HCEC 1CT (cell line): Measurements from ENCODE around the gene SOS2.
"Not testable (repeated sequence)": the region's sequence is repeated elsewhere in the genome, so short reads cannot be mapped to it uniquely, and the experiment has no call there.

Experiments used
- DNase-seq: peaks from one replicate; pipeline ENCODE4 v3.0.0-alpha.2; 2017

The SOS2 gene

DNA sequence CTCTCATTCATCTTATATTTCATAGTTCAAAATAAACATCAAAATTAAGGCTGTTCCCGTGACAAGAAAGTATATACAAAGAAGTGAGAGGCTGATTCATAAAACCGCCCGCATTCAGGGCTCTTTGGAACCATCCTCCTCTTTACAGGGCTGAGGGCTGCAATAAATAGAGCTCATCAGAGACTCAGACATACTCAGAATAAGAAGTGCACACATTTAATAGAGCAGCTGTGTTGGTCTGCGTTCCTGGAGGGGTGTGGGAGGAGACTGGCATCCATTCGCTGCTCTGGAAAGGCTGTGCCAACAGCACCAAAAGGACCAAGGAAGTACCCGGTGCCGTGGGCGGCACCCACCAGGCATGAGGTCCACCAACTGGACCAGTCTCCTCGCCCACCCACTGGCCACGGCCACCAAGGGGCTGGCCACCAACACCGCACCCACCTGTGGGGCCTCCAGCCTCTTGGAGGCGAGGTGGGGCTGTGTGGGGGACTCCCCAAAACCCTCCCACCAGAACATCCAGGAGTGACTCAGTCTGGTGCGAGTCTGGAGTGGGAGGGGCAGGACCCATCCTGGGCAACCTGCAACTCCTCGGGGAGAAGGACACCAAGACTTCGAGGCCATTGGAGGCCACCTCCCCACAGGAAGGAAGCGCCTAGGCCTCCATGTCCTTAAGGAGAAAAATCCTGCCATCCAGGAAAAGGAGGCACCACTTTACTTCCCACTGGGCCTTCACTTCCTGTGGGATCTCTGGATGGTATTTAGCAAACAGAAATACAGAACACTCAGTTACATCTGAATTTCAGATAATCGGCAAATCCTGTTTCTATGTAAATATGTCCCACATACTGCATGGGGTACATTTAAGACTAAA, 147.7 kb downstream of the SOS2 start:
- no peak for DNase-seq

DNA sequence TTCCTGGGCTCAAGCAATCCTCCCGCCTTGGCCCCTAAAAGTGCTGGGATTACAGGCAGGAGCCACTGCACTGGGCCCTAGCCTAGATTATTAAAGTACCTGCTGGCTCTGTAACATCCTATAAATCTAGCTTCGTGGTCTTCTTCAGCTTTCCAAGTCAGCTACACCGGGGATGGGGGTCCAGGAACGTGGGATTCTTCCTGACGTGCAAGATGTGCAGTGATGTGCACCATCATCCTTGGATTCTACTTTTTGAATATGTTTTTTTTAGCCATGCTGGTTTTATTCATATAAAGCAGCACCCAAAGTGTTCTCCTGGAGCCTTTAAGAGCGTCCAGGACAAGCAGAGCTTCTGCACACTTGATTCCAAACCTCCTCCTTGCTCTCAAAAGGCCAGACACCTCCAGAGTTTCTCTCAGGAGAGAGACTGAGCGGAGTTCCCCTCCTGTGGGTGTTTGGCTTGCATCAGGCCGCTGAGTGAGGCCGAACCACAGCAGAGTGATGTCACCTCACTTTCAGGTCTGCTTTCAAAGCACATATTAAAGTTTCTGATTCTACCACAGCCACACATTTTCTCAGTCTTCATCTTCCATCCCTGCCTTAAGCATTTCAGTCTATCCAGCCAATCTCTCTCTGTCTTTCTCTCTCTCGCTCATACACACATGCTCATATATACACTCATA, 148.5 kb downstream of the SOS2 start:
- DNase-seq: no peak

DNA sequence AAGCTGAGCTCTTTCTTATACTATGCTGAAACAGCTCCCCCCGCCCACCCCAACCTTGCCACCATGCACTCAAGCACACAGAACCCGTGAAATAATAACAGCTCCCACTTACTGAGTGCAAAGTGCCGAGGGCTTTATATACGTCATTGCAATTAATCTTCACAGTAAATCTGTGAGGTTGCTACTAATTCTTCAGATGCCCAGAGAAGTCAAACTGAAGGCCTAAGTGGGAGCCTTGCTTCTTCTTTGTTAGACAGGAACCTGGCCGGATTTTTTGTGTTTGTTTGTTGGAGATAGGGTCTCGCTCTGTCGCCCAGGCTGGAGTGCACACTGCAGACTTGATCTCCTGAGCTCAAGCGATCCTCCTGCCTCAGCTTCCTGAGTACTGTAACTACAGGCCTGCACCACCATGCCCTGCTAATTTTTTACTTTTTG, 149.1 kb downstream of the SOS2 start:
- no peak for DNase-seq

DNA sequence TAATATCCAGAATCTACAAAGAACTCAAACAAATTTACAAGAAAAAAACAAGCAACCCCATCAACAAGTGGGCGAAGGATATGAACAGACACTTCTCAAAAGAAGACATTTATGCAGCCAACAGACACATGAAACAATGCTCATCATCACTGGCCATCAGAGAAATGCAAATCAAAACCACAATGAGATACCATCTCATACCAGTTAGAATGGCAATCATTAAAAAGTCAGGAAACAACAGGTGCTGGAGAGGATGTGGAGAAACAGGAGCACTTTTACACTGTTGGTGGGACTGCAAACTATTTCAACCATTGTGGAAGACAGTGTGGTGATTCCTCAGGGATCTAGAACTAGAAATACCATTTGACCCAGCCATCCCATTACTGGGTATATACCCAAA, 152.3 kb downstream of the SOS2 start:
- DNase-seq: not testable (repeated sequence)

DNA sequence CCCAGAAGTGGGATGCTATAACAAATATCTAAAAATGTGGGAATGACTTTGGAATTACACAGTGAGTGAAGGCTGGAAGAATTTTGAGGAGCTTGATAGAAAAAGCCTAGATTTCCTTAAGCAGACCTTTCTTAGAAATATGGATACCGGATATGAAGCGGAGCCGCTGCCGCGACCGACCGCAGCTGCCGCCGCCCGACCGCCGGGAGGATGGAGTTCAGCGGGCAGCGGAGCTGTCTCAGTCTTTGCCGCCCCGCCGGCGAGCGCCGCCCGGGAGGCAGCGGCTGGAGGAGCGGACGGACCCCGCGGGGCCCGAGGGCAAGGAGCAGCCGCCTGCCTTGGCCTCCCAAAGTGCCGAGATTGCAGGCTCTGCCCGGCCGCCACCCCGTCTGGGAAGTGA, 157.7 kb downstream of the SOS2 start:
- not testable (repeated sequence) for DNase-seq

DNA sequence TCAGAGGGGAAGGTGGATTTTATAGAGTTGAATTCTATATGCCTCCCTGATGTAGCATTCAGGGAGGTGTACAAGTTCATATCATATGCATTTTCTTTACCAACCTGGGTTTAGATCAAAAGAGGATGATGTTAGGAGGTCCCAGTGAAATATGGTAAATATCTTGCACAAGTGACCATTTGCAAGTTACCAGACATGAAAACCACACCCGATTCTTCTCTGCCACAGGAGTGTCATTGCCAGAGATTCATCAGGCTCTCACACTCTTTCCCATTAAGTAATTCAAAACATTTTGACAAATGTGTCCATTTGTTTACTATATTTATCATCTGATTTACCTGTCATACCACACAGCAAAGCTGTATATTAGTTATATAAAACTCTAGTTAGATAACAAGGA, 159.0 kb downstream of the SOS2 start:
- DNase-seq: no peak

DNA sequence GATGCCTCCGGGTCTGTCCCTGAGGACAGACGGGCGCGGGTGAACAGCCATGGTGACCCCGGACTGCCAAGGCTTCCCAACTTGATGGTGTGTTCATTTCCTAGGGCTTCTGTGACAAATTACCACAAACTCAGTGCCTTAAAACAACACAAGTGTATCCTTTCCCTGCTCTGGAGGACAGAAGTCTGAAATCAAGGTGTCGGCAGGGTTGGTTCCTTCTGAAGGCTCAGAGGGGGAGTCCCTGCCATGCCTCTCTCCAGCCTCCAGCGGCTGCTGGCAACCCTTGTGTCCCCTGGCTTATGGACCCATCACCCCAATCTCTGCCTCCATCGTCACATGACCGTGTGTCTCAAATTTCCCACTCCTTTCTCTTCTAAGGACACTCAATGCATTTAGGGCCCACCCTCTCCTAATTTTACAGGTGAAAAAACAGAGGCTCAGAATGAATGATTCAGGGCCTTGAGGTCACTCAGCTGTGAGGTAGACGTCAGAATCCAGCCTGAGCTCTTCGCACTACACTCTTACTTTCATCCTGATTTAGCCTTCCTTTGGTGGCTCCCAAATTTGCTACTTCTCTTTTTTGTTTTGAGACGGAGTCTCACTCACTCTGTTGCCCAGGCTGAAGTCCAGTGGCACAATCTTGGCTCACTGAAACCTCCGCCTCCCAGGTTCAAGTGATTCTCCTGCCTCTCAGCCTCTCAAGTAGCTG, 160.4 kb downstream of the SOS2 start:
- DNase-seq: no peak

DNA sequence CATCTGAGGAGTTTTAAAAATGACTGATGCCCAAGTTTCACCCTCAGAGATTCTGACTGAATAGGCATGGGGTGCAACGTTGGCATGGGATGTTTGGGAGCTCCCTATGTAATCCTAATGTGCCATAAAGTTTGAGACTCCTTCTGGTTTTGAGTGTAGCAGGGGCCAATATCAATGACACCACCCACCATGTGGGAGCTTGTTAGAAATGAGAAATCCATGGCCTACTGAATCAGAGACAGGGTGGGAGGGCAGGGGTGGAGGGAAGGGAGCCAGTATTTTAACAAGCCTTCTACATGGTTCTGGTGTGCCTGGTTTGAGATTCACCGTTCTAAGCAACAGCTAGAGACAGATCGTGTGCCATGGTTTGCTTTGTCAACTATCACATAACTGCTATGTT, 161.1 kb downstream of the SOS2 start:
- no peak for DNase-seq

DNA sequence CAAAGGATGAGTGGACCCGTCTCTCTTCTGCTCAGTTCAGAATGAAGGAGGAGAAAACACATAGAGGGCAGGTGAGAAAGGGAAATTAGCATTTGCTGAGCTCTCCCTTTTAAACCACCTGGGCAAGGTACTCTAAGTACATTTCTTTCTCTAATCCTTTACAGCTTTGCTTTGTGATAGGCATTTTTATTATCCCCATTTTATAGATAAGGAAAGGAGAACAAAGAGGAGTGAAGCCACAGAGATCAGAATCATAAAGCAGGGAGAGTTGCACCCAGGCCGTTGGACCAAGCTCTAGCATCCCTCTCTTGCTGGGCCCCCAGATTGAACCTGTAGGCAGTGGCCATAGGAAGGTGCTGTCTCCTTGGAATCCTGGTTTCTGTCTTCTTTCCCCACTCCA, 162.1 kb downstream of the SOS2 start:
- no peak for DNase-seq

DNA sequence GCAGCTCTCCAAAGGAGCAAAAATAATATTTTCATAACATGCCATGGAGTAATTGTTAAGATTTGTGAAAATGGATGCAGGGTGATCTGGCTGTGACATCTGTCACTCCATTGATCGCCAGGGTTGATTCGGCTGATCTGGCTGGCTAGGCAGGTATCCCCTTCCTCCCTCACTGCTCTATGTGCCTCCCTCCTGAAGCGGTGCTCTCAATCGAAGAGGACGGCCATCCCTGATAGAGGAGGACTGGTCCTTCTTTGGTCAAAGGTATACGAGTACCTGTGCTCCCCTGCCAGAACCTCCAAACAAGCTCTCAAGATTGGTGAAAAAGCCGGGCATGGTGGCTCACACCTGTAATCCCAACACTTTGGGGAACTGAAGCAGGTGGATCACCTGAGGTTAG, 162.9 kb downstream of the SOS2 start:
- DNase-seq: no peak

DNA sequence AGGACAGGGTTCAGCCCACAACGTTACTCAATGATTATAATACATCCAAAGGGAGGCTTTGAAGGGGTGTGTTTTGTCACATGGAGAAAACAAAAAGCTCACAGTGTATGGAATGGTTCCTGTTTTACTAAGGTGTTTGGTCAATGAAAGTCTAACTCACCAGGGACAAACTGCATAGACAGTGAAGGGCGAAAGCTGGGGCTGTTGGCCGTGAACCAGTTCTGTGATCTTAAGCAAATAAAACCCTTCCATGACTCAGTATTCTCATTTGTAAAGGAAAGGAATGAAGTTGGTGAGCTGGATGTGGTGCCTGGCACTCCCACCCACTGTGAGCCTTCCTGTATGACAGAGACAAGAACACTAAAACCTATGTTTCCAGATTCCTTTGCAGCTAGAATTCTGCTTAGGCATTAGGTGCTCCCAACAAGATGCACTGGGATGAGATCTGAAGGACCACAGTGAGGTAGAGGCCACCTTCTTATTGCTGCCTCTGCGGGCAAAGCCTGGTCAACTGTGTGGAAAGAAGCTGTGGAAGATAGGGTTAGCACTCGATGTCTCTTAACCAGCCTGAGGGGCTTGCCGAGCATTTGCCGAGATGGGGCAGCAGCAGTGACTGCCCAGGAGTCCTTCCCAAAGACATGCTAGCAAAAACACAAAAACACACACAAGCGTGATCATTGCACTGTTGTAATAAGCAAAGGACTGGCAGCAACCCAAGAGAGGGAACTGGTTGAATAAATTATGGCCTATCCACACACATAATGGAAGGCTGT, 163.5 kb downstream of the SOS2 start:
- DNase-seq: peak; percentile 45
